Calu3 (cell line): ENCODE results near the gene BMP7. TPM values are rescaled to one million over a fixed set of nuclear protein-coding genes. Genes with fewer than 3 reads are reported as not detected.

Source experiments
- BruUV-seq: library from RNA; stranded (reverse); fragments of 400-500 nt; replicated peaks from 2 replicates; lab custom pipeline; 2021; lab: Mats Ljungman, UMichigan
- CTCF ChIA-PET: fragments of 300-600 bp; sonication (Branson Sonifier 250); formaldehyde crosslinking; loops from one replicate; lab custom pipeline; 2022; ENCODE audit warnings: antibody characterized with exemption; lab: Charles Lee
- DNase-seq: peaks from one replicate; pipeline ENCODE4 v3.0.0; 2022
- H3K27ac Mint-ChIP-seq: one replicate; pipeline ENCODE4 v1.8.0; 2022; ENCODE audit warnings: mixed read lengths; ENCODE audit not compliant: unreplicated experiment
- H3K27me3 Mint-ChIP-seq: one replicate; pipeline ENCODE4 v1.8.0; 2022; ENCODE audit warnings: mixed read lengths; ENCODE audit not compliant: unreplicated experiment
- H3K36me3 Mint-ChIP-seq: one replicate; pipeline ENCODE4 v1.8.0; 2022; ENCODE audit warnings: mild to moderate bottlenecking, moderate library complexity, mixed read lengths; ENCODE audit not compliant: insufficient read depth, unreplicated experiment
- H3K4me1 Mint-ChIP-seq: one replicate; pipeline ENCODE4 v1.8.0; 2022; ENCODE audit warnings: mild to moderate bottlenecking, low read depth, mixed read lengths; ENCODE audit not compliant: unreplicated experiment
- H3K4me3 Mint-ChIP-seq: one replicate; pipeline ENCODE4 v1.8.0; 2022; ENCODE audit warnings: mild to moderate bottlenecking, low read depth, moderate library complexity, mixed read lengths; ENCODE audit not compliant: unreplicated experiment
- H3K9me3 Mint-ChIP-seq: one replicate; pipeline ENCODE4 v1.8.0; 2022; ENCODE audit warnings: low read depth, mixed read lengths; ENCODE audit not compliant: unreplicated experiment
- CTCF ChIP-seq: fragments of 200-600 bp; IDR thresholded peaks from one replicate; pipeline ENCODE4 v1.8.0; 2022; ENCODE audit warnings: antibody characterized with exemption; ENCODE audit not compliant: unreplicated experiment
- intact Hi-C: fragments of 100-400 bp; cut with micrococcal nuclease; formaldehyde crosslinking; loops from one replicate; pipeline ENCODE4 v1.10.0; 2022; ENCODE audit not compliant: unreplicated experiment
- total RNA-seq: library from RNA; stranded (reverse); gene quantifications from 2 replicates; pipeline ENCODE4 v1.2.3, GENCODE V29; 2022

The BMP7 gene
- total RNA-seq, 1 experiment from 2014 or later: not detected

- Mint-ChIP-seq H3K27me3 (peaks cover 97% of the 10 kb centered on the region), H3K9me3 (no peaks in the 10 kb centered on the region), H3K36me3 (no peaks in the 10 kb centered on the region), H3K4me3 (no peak overlapping the region), H3K27ac (no peak overlapping the region), H3K4me1 (no peaks in the 10 kb centered on the region)
- BruUV-seq: no TSS peak
- TF ChIP-seq CTCF: no peak
- CTCF ChIA-PET: no interaction called here
- intact Hi-C loops: no loop called here
- DNase-seq: no peak
These were observed 65.4 kb downstream of the BMP7 start for GRCh38 chr20:57200882-57201695.

GRCh38 chr20:57199656-57200405 is 66.6 kb downstream of the BMP7 start:
- Mint-ChIP-seq H3K27ac (no peak overlapping the region), H3K4me1 (no peaks in the 10 kb centered on the region), H3K9me3 (no peaks in the 10 kb centered on the region), H3K36me3 (no peaks in the 10 kb centered on the region), H3K4me3 (no peak overlapping the region), H3K27me3 (peaks cover 97% of the 10 kb centered on the region)
- no peak for DNase-seq
- TF ChIP-seq CTCF: no peak
- intact Hi-C loops: no loop called here
- CTCF ChIA-PET: interaction anchor here (0.6 kb wide), 1 partner anchor 27 kb away, joined by 9 read pairs; no protein-coding TSS in a partner anchor
- no TSS peak for BruUV-seq

GRCh38 chr20:57198132-57199072 is 68.0 kb downstream of the BMP7 start:
- intact Hi-C loops: no loop called here
- H3K27ac Mint-ChIP-seq: no peak overlapping the region
- H3K9me3 Mint-ChIP-seq: no peaks in the 10 kb centered on the region
- no TSS peak for BruUV-seq
- TF ChIP-seq CTCF: no peak
- H3K4me1 Mint-ChIP-seq: no peaks in the 10 kb centered on the region
- no peak for DNase-seq
- H3K27me3 Mint-ChIP-seq: peaks cover 97% of the 10 kb centered on the region
- CTCF ChIA-PET: interaction anchor here (0.7 to 0.8 kb wide), 2 partner anchors 9 to 34 kb away, joined by 3 to 8 read pairs; no protein-coding TSS in a partner anchor
- H3K4me3 Mint-ChIP-seq: no peak overlapping the region
- H3K36me3 Mint-ChIP-seq: no peaks in the 10 kb centered on the region
